ENCODE measurements around the gene DSCAM. TPM values are rescaled to one million over a fixed set of nuclear protein-coding genes. Genes with fewer than 3 reads are reported as not detected.

The DSCAM gene
- total RNA-seq, 1 donor: not detected

GRCh38 chr21:40832316-40832715 lies 14.6 kb downstream of the DSCAM start:
- Histone ChIP-seq H3K36me3 (ENCODE audit: insufficient read depth, low read length) (no peaks in the 10 kb centered on the region), H3K27me3 (ENCODE audit: insufficient read depth, low read length) (no peaks in the 10 kb centered on the region), H3K4me2 (ENCODE audit: insufficient read depth, low read length) (no peak overlapping the region), H4K20me1 (ENCODE audit: insufficient read depth, low read length) (no peaks in the 10 kb centered on the region), H3K4me3 (ENCODE audit: insufficient read depth, low read length) (no peak overlapping the region), H3K9me3 (ENCODE audit: low read depth, low read length) (no peaks in the 10 kb centered on the region), H3K27ac (ENCODE audit: low read depth, low read length) (no peak overlapping the region), H2AFZ (ENCODE audit: low read length) (no peak overlapping the region), H3K4me1 (ENCODE audit: insufficient read depth, low read length) (no peaks in the 10 kb centered on the region), H3K79me2 (ENCODE audit: insufficient read depth, low read length) (no peaks in the 10 kb centered on the region)
- no peak for TF ChIP-seq CTCF (IDR thresholded peaks at IDR 0.05; ENCODE audit: extremely low read depth, low read depth, low read length)
- no peak for DNase-seq (ENCODE audit: insufficient read length, low spot score, missing footprints)

GRCh38 chr21:40830836-40831235 lies 16.1 kb downstream of the DSCAM start:
- Histone ChIP-seq H3K36me3 (ENCODE audit: insufficient read depth, low read length) (no peaks in the 10 kb centered on the region), H2AFZ (ENCODE audit: low read length) (no peak overlapping the region), H4K20me1 (ENCODE audit: insufficient read depth, low read length) (no peaks in the 10 kb centered on the region), H3K27ac (ENCODE audit: low read depth, low read length) (no peak overlapping the region), H3K9me3 (ENCODE audit: low read depth, low read length) (no peaks in the 10 kb centered on the region), H3K79me2 (ENCODE audit: insufficient read depth, low read length) (no peaks in the 10 kb centered on the region), H3K4me1 (ENCODE audit: insufficient read depth, low read length) (no peaks in the 10 kb centered on the region), H3K27me3 (ENCODE audit: insufficient read depth, low read length) (no peaks in the 10 kb centered on the region), H3K4me3 (ENCODE audit: insufficient read depth, low read length) (no peak overlapping the region), H3K4me2 (ENCODE audit: insufficient read depth, low read length) (no peak overlapping the region)
- no peak for DNase-seq (ENCODE audit: insufficient read length, low spot score, missing footprints)
- TF ChIP-seq CTCF (IDR thresholded peaks at IDR 0.05; ENCODE audit: extremely low read depth, low read depth, low read length): no peak

- no peak for DNase-seq (ENCODE audit: insufficient read length, low spot score, missing footprints)
- no peaks in the 10 kb centered on the region for H3K79me2 ChIP-seq (ENCODE audit: insufficient read depth, low read length)
- no peak overlapping the region for H3K4me2 ChIP-seq (ENCODE audit: insufficient read depth, low read length)
Observed at GRCh38 chr21:40829791-40830190, 17.2 kb downstream of the DSCAM start.

GRCh38 chr21:40829308-40829707 lies 17.6 kb downstream of the DSCAM start:
- H3K4me3 ChIP-seq (ENCODE audit: insufficient read depth, low read length): no peak overlapping the region
- no peak overlapping the region for H3K27ac ChIP-seq (ENCODE audit: low read depth, low read length)
- H3K79me2 ChIP-seq (ENCODE audit: insufficient read depth, low read length): no peaks in the 10 kb centered on the region

More at GRCh38 chr21:40829791-40830190, 17.2 kb downstream of the DSCAM start:
- no peaks in the 10 kb centered on the region for H4K20me1 ChIP-seq (ENCODE audit: insufficient read depth, low read length)
- no peaks in the 10 kb centered on the region for H3K36me3 ChIP-seq (ENCODE audit: insufficient read depth, low read length)
- H3K9me3 ChIP-seq (ENCODE audit: low read depth, low read length): no peaks in the 10 kb centered on the region
- H3K4me1 ChIP-seq (ENCODE audit: insufficient read depth, low read length): no peaks in the 10 kb centered on the region
- H3K27ac ChIP-seq (ENCODE audit: low read depth, low read length): no peak overlapping the region
- no peak overlapping the region for H3K4me3 ChIP-seq (ENCODE audit: insufficient read depth, low read length)
- TF ChIP-seq CTCF (IDR thresholded peaks at IDR 0.05; ENCODE audit: extremely low read depth, low read depth, low read length): no peak
- H3K27me3 ChIP-seq (ENCODE audit: insufficient read depth, low read length): no peaks in the 10 kb centered on the region
- H2AFZ ChIP-seq (ENCODE audit: low read length): no peak overlapping the region

More at GRCh38 chr21:40829308-40829707, 17.6 kb downstream of the DSCAM start:
- Histone ChIP-seq H3K9me3 (ENCODE audit: low read depth, low read length) (no peaks in the 10 kb centered on the region), H3K36me3 (ENCODE audit: insufficient read depth, low read length) (no peaks in the 10 kb centered on the region), H3K27me3 (ENCODE audit: insufficient read depth, low read length) (no peaks in the 10 kb centered on the region), H4K20me1 (ENCODE audit: insufficient read depth, low read length) (no peaks in the 10 kb centered on the region), H3K4me2 (ENCODE audit: insufficient read depth, low read length) (no peak overlapping the region), H3K4me1 (ENCODE audit: insufficient read depth, low read length) (no peaks in the 10 kb centered on the region), H2AFZ (ENCODE audit: low read length) (no peak overlapping the region)
- no peak for TF ChIP-seq CTCF (IDR thresholded peaks at IDR 0.05; ENCODE audit: extremely low read depth, low read depth, low read length)
- no peak for DNase-seq (ENCODE audit: insufficient read length, low spot score, missing footprints)

All from osteoblast (primary cell).